ENCODE measurements around the gene GTPBP4.
A peak's percentile ranks its signal among the peaks of the same experiment; 100 is the strongest.

The GTPBP4 gene

DNA sequence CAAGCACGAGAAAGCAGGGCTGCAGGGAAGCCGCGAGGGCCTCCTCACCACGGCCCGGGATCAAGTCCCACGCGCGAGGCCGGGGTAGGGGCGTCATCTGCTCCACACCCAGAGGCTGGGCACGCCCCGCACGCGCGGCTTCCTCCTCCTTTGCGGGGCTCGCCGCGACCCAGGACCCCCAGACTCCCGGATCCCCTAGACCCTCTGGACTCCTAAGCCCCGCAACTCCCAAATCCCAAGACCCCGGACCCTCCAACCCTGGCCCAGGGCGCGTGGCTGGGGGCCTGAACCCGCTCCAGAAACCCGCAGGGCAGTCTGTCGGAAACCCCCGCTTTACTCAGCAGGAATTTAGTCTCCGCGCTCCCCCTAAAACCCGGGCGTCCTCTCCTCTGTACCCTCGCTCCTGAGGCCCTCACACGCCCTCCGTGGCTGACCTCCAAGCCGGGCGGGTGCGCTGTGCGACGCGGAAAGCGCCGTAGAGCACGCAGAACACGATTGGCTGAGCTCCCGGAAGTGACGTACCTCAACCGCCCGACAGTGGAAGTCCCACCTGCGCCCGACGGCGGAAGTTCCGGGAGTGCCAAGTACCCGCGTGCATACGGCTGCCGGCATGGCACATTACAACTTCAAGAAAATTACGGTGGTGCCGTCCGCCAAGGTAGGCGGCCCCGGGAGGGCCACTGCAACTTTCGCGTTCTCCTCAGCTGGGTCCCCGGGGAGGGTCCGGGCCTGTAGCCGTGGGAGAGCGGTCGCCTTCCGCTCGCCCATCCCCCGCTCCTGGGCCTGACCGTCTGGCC, at the start of gene GTPBP4:
GTPBP4 (plus strand) TSS at position 565 of the 797 bp plus-strand sequence; CDS start at position 611, 46 bp downstream.
- FAIRE-seq = peak; percentile 33

DNA sequence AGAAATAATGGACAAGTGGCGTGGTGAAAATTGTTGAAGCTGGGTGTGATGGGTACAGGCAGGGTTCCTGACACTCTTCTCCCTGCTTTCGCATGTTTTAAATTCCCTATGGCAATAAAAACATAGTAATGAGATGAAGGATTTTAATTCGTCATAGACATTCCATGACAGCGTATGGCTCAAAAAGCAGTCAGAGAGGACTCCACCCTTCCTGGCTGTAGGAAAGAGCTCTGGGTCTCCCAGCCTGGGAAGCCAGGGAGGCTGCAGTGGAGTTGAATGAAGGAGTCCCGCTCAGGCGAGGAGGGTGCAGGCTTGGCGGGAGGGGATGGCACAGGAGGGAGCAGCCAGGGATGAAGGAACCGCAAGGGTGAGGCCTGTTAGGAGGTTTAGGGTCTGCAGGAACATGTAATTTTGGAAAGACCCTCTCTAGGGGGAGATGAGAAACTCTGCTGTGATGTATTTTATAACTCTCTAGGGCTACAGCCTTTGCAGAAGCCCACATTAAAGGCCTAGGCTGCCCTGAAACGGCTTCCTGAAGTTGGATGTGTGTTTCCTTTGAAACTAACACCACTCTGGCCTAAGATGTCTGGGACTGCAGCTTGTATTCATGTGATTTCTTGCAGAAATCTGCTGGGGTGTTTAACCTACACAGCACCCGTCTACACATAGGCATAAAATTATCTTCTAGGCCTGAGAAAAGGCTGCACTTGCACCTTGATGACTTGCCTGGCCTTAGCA, 49.1 kb upstream of the GTPBP4 start:
- FAIRE-seq = no peak

DNA sequence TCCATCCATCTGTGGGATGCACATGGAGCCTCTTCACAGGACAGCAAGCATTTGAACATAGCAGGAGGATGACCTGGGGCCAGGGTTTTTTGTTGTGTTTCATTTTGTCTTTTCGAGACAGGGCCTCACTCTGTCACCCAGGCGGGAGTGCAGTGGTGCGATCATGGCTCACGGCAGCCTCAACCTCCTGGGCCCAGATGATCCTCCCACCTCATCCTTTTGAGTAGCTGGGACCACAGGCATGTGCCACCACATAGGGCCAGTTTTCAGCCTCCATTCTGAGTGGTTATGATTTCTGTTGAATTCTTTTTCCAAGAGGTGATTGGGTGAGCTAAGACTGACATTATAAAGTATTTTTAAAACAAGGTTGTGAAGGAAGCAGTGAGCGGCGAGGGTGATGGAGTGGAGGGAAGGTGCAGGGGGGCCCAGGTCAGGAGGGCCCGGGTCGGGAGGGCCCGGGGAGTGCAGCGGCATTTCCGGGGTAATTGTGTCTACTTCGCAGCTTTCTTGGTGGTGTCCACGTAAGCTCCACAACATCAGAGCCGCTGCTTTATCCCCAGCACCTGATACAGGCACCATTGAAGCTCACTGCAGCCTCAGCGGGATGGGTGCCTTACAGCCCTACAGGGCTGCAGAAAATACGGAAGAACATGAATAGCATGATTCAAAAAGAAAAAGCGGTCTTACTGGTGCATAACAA, 44.8 kb upstream of the GTPBP4 start:
- FAIRE-seq = no peak

DNA sequence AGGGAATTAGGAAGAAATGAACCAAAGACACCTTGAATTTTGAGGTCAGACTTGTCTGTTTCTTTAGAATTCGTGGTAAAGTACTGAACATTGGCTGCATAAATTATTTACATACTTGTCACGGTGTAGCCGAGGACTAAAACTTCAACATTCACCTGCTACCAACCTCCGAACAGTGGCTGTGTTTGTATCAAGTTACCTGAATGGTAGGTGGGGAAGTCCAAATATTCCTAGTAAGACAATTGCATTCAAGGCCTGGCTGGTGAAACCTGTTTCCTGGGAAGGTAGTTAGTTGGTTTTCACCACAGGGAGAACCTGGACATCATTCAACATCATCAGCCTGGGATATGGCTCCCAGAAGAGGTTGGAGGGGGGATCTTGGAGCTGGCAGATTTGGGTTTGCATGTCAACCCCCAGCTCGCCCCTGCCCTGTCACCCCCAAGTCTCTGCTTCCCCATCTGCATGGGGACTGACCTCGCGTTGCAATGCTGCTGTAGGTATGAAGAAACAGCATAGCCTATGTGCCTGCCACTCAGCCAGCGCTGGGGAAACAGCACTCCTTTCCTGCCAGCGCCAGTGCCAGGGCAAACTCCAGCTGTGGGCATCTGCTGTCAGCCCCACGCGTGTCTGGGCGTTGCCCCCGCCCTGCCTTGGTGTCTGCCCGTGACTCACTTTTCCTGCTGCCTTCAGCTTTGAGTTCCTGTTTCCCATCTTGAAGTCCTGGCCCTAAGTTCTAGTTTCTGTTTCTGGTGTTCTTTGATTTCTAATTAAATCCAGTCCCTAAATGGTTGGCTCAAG, 44.0 kb upstream of the GTPBP4 start:
- no peak for FAIRE-seq

DNA sequence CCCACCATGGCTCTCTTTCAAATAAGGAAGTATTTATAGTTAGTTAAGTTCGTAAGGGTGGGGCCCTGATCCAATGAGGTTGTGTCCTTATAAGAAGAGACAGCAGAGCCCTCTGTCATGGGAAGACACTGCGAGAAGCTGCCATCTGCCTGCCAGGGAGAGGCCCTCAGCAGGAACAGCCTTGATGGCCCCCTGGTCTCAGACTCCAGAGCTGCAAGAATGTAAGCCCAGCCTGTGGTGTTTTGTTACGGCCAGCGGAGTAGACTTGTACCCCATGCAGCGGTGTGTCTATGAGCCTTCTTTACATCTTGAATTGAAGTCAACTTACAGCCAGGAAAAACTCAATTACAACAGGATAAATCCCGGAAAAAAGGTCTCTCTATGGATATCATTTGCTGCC, 42.5 kb upstream of the GTPBP4 start:
- FAIRE-seq = no peak

DNA sequence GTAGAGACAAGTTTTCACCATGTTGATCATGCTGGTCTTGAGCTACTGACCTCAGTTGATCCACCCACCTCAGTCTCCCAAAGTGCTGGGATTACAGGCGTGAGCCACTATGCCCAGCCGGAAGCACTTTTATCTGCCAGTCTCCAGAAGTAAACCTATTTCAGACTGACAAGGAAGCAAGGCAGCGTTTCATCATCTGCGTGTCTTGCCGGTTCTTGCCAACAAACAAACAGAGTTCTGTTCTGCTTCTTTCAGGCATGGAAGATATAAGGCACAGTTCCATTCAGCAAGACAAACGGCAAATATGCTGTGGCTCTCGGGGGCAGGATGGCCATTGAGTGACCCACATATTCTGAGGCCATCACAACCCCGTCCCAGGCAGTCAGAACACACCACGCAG, 41.2 kb upstream of the GTPBP4 start:
- FAIRE-seq = no peak

DNA sequence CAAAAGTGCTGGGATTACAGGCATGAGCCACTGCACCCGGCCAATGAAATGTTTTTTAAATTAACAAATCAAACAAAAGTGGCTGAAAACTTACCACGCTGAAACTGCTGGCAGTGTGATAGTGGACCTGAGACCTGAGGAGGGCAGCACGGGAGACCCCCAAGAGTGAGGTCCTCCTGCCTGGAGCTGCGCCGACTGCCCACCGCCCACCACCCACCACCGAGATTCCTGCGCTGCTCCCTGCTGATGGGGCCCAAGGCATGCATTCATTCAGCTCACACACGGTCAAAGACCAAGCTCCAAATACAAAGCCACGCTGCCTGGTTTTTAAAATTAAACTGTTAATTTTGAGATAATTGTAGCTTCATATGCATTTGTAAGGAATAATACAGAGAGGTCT, 40.4 kb upstream of the GTPBP4 start:
- FAIRE-seq = no peak

DNA sequence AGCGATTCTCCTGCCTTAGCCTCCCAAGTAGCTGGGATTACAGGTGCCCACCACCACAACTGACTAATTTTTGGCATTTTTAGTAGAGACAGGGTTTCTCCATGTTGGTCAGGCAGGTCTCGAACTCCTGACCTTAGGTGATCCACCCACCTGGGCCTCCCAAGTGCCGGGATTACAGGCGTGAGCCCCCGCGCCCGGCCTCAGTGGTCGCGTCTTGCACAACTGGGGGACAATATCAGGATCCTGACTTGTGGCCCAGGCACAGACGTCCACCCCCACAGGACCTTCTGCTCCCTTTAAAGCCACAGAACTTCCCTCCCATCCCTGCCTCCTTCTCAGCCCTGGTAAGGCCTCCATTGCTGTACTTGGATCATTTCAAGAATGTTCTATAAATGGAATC, 39.9 kb upstream of the GTPBP4 start:
- no peak for FAIRE-seq

DNA sequence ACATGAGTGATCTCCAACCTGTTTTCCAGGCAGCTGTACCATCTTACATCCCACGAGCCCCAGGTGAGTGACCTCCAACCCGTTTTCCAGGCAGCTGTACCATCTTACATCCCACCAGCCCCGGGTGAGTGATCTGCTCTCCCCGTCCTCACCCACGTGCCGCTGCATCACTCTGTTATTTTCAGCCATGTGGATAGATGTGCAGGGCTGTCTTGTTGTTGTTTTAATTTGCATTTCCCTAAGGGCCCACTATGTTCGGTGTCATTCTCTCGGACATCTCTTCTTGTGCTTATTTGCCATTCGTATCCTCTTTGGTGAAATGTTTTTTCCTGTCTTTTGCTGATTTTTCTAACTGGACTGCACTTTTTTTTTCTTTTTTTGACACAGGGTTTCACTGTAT, 38.8 kb upstream of the GTPBP4 start:
- FAIRE-seq = no peak

DNA sequence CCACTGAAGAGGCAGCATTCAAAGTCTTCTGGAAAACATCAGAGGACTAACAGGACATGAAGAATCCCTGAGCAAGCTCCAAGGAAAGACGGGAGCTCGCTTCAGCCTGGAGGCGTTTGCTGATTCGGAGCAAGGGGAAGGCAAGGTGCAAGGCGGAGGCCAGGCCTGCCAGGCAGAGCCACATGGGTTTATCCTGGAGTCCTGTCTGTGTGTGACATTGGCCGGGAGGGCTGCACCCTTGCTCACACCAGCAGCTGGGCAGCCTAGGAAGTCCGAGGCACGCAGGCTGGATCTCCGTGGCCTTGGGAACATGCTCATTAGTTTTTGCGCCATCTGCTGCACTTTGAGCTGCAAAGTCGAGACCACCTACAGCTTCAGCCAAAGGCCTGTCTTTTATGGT, 34.4 kb upstream of the GTPBP4 start:
- FAIRE-seq = no peak

DNA sequence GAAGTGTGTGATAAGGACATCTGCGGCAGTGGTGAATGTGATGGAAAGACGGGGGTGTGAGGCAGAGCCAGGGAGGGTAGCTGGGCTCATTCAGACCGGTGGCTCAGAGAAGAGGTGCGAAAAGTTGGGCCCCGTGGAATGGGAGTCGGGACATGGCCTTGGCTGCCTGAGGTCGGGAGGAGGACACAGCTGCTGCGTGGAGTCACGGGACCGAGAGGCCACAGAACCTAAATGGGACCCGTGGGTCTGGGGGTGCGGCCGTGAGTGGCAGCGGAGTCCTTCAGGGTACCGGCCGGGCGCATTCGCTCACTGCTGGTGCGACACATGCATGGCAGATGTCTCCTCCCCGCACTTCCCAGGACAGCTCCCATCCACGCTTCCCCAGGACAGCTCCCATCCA, 33.8 kb upstream of the GTPBP4 start:
- no peak for FAIRE-seq

DNA sequence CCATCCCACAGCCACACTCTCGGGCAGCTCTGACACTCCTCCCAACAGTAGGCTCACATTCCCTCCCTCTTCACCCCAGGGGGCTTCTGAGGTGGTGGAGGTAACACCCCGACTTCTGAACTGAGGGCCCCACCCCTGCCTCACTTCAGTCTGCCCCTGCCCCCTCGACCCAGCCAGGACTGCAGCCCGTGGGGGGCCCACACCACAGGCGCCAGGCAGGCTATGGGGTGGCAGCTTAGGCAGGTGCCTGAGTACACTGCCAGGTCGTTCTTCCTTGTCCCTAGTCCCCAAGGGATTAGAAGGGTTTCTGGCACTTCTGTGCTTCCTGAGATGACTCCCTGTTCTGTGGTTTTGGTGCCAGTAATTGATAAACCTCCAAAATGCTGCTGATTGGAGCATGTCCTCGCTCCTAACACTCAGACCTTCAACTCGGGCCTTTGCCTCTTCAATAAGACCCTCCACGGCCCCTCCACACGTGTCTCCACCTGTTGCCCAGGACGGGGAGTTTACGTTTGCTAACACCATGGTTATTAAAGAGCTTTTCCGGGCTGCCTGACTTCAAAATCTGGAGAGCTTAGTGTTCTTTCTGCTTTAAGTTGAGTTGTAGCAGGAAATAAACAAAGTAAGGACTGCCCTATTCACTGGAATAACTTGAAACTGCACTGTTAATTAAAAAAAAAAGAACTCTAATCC, 33.0 kb upstream of the GTPBP4 start:
- FAIRE-seq = no peak

DNA sequence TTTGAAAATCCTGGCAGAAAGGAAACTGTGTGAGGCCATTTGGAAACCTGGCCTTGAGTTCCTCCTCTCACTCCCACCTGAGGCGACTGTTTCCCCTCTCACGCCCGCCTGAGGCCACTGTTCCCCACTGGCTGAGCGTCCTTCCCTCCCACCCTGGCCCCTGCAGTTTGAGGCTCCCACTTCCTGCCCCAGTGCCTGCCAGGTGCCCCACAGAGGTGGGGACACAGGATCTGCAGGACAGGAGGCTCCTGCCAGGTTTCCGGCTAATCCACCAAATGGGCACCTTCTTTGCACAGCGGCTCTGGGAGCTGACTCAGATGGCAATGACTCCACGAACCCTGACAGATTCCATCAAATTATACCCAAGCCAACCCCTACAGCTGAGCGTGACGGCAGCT, 32.4 kb upstream of the GTPBP4 start:
- no peak for FAIRE-seq

DNA sequence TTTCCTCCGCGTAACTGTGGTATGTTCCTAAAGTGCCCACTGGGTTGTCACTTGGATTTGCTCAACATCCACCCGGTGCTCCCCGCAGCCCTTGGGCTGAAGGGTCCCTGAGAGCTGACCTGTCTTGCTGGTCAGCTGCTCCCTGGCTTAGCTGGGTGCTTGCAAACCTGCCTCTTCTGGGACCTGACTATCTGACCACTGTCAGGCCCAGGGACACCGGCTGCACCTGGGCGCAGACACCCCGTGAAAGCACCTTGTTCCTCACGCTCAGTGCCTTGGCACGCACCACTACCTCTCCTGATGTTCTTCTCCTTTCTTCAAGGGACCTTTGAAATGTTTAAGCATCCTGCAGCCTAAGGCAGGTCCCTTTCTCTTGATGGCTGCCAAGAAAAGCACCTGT, 30.1 kb upstream of the GTPBP4 start:
- FAIRE-seq = no peak

DNA sequence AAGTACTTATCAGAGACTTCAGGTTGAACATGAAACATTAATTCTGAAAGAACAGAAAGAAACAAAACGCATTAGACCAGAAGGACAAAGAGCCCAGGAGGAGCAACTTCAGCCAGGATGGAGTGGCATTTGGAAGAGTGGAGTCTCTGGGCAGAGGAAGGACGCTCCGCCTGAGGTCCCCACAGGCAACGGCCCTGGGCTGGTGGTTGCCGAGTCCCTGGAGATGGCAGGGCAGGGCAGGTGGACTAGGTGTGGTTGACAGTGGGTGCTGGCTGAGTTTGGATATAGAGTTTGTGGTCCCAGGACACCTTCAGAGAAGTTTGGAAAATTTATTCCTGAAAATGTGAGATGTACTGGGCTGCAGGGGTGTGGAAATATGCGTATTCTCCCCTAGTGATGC, 29.4 kb upstream of the GTPBP4 start:
- no peak for FAIRE-seq

DNA sequence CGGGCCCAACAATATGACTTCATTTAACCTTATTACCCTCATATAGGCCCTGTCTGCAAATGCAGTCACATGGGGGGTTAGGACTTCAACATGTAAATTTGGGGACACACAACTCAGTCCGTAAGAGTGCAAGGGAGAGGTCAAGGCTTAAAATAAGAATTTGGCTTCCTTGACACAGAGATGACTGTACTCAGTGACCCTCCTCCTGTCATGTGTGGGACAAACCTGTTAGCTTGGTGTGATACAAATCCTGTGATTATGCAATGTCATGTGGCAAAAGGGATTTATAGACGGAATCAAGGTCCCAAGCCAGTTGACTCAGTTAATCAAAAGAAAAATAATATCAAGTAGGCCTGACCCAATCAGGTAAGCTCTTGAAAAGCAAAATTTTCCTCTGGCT, 25.9 kb upstream of the GTPBP4 start:
- FAIRE-seq = no peak

DNA sequence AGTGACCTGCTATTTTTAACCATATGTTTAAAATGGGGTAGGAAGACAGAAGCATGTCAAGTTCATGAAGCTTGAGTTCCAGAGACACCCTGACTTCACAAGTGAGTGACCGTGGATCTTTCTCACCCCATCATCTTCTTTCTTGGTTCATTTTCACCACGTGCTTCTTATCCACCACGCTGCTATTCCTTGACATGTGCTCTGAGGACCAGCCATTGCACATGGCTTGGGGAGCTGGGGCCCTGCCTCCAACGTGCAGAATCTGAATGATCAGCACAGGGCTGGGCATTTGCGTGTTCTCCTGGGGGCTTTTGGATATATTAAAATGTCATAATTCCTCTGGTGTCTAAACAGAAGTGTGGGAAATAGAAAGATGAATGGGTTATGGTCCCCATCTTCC, 25.0 kb upstream of the GTPBP4 start:
- FAIRE-seq = no peak

DNA sequence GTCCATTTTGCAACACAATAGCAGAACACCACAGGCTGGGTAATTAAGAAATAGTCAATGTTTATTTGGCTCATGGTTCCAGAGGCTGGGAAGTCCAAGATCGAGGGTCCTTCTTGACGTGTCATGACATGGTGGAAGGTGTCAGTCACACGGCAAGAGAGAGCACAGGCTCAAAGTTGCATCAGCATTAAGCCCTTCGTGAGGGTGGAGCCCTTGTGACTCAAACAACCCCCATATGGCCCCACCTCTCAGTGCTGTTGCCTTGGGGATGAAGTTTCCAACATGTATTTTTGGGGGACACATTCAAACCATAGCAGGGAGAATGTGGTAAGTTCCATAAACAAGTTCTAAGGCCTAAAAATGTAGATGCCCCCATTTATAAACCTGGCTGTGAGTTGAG, 24.6 kb upstream of the GTPBP4 start:
- no peak for FAIRE-seq

DNA sequence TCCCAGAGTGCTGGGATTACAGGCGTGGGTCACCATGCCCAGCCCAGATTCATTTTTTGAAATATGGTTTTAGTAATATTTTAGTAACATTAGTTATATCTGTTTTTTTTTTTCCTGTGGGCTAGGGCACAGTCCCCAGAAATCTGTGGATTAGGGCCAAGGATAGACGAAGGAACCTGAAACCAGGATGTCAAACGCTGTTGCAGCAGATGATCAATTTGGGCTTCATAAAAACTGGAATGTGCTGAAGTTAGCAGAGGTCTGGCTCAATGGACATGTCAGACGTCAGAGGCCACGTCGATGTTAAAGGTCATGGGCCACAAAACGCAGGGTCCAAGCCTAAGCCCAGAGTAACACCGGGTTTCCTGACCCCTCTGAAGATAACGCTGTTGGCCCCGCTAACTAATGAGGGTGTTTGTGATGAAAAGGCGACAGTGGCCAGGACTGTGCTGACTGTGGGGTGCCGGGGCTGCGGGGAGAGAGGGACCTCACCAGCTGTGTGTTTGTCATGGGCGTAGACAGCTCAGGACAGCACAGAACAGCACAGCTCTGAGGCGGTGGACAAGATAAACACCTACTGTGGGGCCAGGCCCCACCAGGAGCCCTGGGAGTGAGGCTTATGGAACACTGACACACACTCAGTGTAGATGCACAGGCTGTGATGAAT, 23.8 kb upstream of the GTPBP4 start:
- no peak for FAIRE-seq

DNA sequence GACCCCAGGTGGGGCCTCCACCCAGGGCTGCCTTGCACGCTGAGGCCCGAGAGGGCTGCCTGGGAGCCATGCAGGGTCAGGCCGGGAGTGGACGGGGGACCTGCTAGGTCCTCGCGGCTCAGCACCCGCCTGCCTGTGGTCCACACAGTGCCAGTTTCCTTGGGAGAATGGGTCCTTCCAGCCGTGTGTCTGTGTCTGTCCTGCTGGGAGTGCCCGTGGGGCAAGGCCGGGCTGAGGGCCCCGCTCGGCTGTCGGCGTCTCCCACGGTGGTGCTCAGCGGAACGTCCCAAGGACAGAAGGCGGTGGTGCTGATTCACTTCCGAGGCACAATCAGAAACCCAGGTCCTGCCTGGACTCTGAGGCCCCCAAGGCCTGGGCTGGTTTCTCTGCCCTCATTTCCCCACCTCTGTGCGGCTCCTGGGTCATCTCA, 23.2 kb upstream of the GTPBP4 start:
- FAIRE-seq = no peak

DNA sequence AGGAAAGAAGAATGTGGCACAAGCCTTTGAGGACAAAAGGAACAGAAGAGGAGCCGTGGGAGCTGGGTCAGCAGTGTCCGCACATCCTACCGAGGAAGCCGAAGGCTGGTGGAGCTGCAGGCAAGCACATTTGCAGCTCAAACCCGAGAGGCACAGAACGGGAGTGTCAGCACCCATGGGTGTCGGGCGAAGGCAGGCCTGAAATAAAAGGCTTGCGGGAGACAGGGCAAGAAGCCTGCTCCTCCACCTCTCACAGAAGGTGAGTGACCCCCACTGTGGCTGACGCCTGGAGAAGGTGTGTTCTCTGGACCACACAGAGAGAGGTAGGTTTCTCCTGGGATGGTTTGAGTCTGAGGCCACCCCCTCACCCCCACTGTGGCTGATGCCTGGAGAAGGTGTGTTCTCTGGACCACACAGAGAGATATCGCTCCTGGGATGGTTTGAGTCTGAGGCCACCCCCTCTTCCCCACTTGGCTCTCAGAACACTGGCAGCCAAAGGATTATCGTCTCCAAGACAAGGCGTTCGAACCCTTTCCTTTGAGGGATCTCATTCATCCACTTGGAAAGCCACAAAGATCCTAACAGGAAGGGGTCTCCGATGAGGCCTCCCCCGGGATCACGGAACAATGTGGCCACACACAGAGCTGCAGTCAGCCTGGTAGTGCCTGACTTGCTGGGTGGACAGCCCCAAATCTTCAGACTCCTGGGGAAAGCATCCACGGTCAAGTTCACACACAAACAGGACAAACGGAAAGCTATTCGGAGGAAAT, 21.6 kb upstream of the GTPBP4 start:
- no peak for FAIRE-seq
